B cell (primary cell): ENCODE results near the gene VSTM2B. TPM values are rescaled to one million over a fixed set of nuclear protein-coding genes. Genes with fewer than 3 reads are reported as not detected.

Source experiments
- ATAC-seq: fragments of 200-7000 bp; cut with Tn5 transposase; one replicate; pipeline ENCODE4 v1.10.0; 2021; ENCODE audit warnings: low read depth, mild to moderate bottlenecking, moderate number of reproducible peaks, moderate library complexity
- CTCF ChIA-PET: fragments of 350-600 bp; sonication (Branson Sonifier 250); formaldehyde crosslinking; loops from one replicate; lab custom pipeline; 2021; ENCODE audit warnings: antibody characterized with exemption, inconsistent platforms; lab: Charles Lee
- POLR2A ChIA-PET: fragments of 350-600 bp; sonication (Branson Sonifier 250); formaldehyde crosslinking; loops from one replicate; lab custom pipeline; 2021; ENCODE audit warnings: antibody characterized with exemption; lab: Charles Lee
- DNase-seq: peaks from one replicate; pipeline ENCODE4 v3.0.0; 2013
- H2AFZ ChIP-seq: 2 replicates; pipeline ENCODE4 v1.6.1; 2012; ENCODE audit warnings: mild to moderate bottlenecking, low read depth, low read length; ENCODE audit not compliant: insufficient read depth, poor library complexity, severe bottlenecking
- H3K27ac ChIP-seq, 2 donors: 1 replicate in 1 of 2; 2 replicates in 1 of 2; pipeline ENCODE4 v1.5.1; 2012 to 2013; ENCODE audit warnings: low read length in 2 of 2, mild to moderate bottlenecking in 2 of 2, moderate library complexity in 1 of 2
- H3K27me3 ChIP-seq, 4 experiments: fragments of 200-600 bp in 1 of 4; sonication (generic) in 1 of 4; replicated peaks in 1 of 4; 1 replicate in 2 of 4; 2 replicates in 2 of 4; pipeline versions ENCODE4 v1.6.1 to v1.7.0; 2013 to 2016; ENCODE audit warnings: low read length in 3 of 4, mild to moderate bottlenecking in 2 of 4, mixed read lengths in 1 of 4, moderate library complexity in 1 of 4; ENCODE audit not compliant: insufficient read depth in 4 of 4, control insufficient read depth in 3 of 4; ENCODE audit errors: control extremely low read depth in 1 of 4
- H3K36me3 ChIP-seq, 2 experiments: replicated peaks in 1 of 2; 1 replicate in 1 of 2; 2 replicates in 1 of 2; pipeline versions ENCODE4 v1.6.1 to v1.7.1; 2013; ENCODE audit warnings: low read length in 1 of 2; ENCODE audit not compliant: insufficient read depth in 2 of 2, control insufficient read depth in 1 of 2; ENCODE audit errors: control extremely low read depth in 1 of 2, extremely low read depth in 1 of 2
- H3K4me1 ChIP-seq, 2 donors: fragments of 200-600 bp in 1 of 2; sonication (generic) in 1 of 2; 1 replicate in 1 of 2; 2 replicates in 1 of 2; pipeline versions ENCODE4 v1.5.1 to v1.6.1; 2013 to 2017; ENCODE audit warnings: low read length in 2 of 2; ENCODE audit not compliant: control insufficient read depth in 2 of 2, insufficient read depth in 2 of 2
- H3K4me2 ChIP-seq: replicated peaks from 2 replicates; pipeline ENCODE3; 2012; ENCODE audit warnings: mild to moderate bottlenecking, low read depth, low read length; ENCODE audit not compliant: poor library complexity, severe bottlenecking
- H3K4me3 ChIP-seq, 5 experiments: fragments of 200-600 bp in 1 of 5; sonication (generic) in 1 of 5; 1 replicate in 3 of 5; 2 replicates in 2 of 5; pipeline versions ENCODE4 v1.5.1 to v1.7.0; 2011 to 2016; ENCODE audit warnings: low read length in 4 of 5, mild to moderate bottlenecking in 4 of 5, low read depth in 2 of 5, control low read depth in 1 of 5, moderate library complexity in 1 of 5; ENCODE audit not compliant: insufficient read depth in 1 of 5; ENCODE audit errors: control extremely low read depth in 1 of 5, extremely low read depth in 1 of 5
- H3K79me2 ChIP-seq: fragments of 200-600 bp; sonication (generic); one replicate; pipeline ENCODE4 v1.6.0; 2016; ENCODE audit warnings: low read length; ENCODE audit not compliant: control insufficient read depth, insufficient read depth
- H3K9ac ChIP-seq: fragments of 200-600 bp; sonication (generic); 2 replicates; pipeline ENCODE4 v1.6.1; 2017; ENCODE audit warnings: mild to moderate bottlenecking, low read length, moderate library complexity
- H3K9me3 ChIP-seq, 3 donors: one replicate each; pipeline versions ENCODE4 v1.6.1 to v1.7.1; 2013; ENCODE audit warnings: low read length in 2 of 3; ENCODE audit not compliant: control insufficient read depth in 2 of 3, insufficient read depth in 1 of 3; ENCODE audit errors: control extremely low read depth in 1 of 3
- H4K20me1 ChIP-seq: 2 replicates; pipeline ENCODE4 v1.6.0; 2012; ENCODE audit warnings: mild to moderate bottlenecking, low read length; ENCODE audit not compliant: insufficient read depth, control insufficient read depth, poor library complexity, severe bottlenecking
- H3K27ac Mint-ChIP-seq: one replicate; pipeline ENCODE4 v1.8.0; 2021; ENCODE audit warnings: mixed read lengths
- H3K27me3 Mint-ChIP-seq: one replicate; pipeline ENCODE4 v1.8.0; 2021; ENCODE audit warnings: mixed read lengths
- H3K4me1 Mint-ChIP-seq: one replicate; pipeline ENCODE4 v1.8.0; 2021; ENCODE audit warnings: mixed read lengths
- H3K4me3 Mint-ChIP-seq: one replicate; pipeline ENCODE4 v1.8.0; 2021; ENCODE audit warnings: mixed read lengths
- H3K9me3 Mint-ChIP-seq: one replicate; pipeline ENCODE4 v1.8.0; 2022; ENCODE audit warnings: mixed read lengths; ENCODE audit not compliant: insufficient read depth
- EZH2 ChIP-seq: IDR thresholded peaks from 2 replicates; pipeline ENCODE4 v1.6.1; 2012; ENCODE audit warnings: borderline replicate concordance, low read depth, mild to moderate bottlenecking, moderate library complexity, low read length; ENCODE audit not compliant: insufficient read depth, poor library complexity, severe bottlenecking
- WGBS: methylation state at CpG from one replicate; pipeline ENCODE4 v1.1.5; 2013; ENCODE audit warnings: missing lambda C conversion rate; ENCODE audit not compliant: insufficient coverage; 5-methylcytosine and 5-hydroxymethylcytosine counted together
- intact Hi-C: fragments of 100-400 bp; cut with micrococcal nuclease; formaldehyde crosslinking; loops from one replicate; pipeline ENCODE4 v1.10.0; 2022
- polyA plus RNA-seq: library from polyadenylated mRNA; depleted of rRNA; stranded (reverse); fragments of >200 nt; gene quantifications from 2 replicates; pipeline ENCODE4 v1.2.3, GENCODE V29; 2012
- total RNA-seq, 2 donors: library from RNA; stranded (reverse); fragments of 120-200 nt in 1 of 2; gene quantifications; 1 replicate in 1 of 2; 2 replicates in 1 of 2; pipeline versions ENCODE4 v1.2.3 to v1.2.4, GENCODE V29; 2013 to 2022
- TF ChIP-seq, protein P1 (sequence below): fragments of 200-600 bp; IDR thresholded peaks from one replicate; pipeline ENCODE4 v1.8.0; 2022; ENCODE audit warnings: antibody characterized with exemption, mild to moderate bottlenecking

Gene VSTM2B
- total and polyA plus RNA-seq, 2 donors (not counting 1 experiment from before 2014, with no cell fraction given), result not detected

DNA sequence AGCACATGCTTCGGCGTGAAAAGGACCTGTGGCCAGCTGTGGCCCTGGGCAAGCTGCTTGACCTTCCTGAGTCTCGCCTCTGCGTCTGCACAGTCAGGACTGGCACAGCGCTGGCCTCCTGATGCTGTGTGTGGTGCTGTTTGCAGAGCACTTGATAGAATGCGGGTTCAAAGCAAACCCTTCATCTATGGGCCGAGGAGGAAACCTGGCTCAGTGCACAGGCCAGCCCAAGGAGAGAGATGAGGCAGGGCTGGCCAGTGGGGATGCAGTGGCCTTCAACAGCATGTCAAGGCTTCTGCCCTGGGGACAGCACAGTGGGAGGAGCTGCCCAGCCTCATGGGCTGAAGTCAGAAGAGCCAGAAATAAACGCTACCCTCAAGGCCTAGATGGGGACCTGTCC is 21.3 kb upstream of the VSTM2B start:
- Histone ChIP-seq H3K4me3 (no peak overlapping the region), H4K20me1 (no peaks in the 10 kb centered on the region), H3K4me1 (no peaks in the 10 kb centered on the region), H3K9me3 (peaks cover 0 to 23% (median 0%) of the 10 kb centered on the region in 3 donors), H2AFZ (no peak overlapping the region), H3K4me2 (no peak overlapping the region), H3K79me2 (no peaks in the 10 kb centered on the region), H3K27me3 (peaks cover 0 to 3% (median 0%) of the 10 kb centered on the region in 4 experiments), H3K27ac (no peak overlapping the region), H3K9ac (no peak overlapping the region), H3K36me3 (no peaks in the 10 kb centered on the region)
- intact Hi-C loops, result no loop called here
- Mint-ChIP-seq H3K4me1 (no peaks in the 10 kb centered on the region), H3K27ac (no peak overlapping the region), H3K9me3 (no peaks in the 10 kb centered on the region), H3K4me3 (no peak overlapping the region), H3K27me3 (peaks cover 7% of the 10 kb centered on the region)
- CTCF ChIA-PET, result no interaction called here
- DNase-seq, result no peak
- 86% methylated on average over 8 of the region's 8 CpGs for WGBS
- ATAC-seq, result no peak
- TF ChIP-seq, protein P1, sequence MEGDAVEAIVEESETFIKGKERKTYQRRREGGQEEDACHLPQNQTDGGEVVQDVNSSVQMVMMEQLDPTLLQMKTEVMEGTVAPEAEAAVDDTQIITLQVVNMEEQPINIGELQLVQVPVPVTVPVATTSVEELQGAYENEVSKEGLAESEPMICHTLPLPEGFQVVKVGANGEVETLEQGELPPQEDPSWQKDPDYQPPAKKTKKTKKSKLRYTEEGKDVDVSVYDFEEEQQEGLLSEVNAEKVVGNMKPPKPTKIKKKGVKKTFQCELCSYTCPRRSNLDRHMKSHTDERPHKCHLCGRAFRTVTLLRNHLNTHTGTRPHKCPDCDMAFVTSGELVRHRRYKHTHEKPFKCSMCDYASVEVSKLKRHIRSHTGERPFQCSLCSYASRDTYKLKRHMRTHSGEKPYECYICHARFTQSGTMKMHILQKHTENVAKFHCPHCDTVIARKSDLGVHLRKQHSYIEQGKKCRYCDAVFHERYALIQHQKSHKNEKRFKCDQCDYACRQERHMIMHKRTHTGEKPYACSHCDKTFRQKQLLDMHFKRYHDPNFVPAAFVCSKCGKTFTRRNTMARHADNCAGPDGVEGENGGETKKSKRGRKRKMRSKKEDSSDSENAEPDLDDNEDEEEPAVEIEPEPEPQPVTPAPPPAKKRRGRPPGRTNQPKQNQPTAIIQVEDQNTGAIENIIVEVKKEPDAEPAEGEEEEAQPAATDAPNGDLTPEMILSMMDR, result no peak
- no peak for TF ChIP-seq EZH2
- POLR2A ChIA-PET, result no interaction called here

DNA sequence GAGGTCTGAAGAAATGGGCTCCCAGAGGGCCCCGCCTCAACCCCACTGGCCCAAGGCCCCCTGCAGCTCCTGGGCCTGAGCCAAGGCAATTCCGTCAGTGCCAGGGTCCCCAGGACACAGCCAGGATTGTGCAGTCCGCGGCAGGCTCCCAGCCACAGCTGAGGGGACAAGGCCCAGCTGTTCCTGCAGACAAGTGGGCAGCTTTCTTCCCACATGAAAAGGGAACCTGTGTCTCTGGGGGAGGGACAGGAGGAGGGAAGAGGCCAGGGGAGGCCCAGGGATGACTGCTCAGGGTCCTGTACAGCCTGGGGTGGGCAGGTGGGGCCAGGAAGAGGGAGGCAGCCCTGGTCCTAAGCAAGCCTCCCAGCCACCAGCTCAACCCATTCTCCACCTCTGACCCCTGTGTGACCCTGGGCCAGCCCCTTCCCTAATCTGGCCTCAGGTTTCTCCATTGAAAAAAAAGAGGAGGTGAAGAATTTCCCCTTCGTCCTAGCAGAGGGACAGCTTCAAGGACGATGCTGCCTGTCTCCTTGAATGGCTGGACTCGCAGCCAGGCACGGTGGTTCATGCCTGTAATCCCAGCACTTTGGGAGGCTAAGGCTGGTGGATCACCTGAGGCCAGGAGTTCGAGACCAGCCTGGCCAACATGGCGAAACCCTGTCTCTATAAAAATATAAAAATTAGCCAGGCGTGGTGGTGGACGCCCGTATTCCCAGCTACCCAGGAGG is 20.5 kb upstream of the VSTM2B start:
- CTCF ChIA-PET, result no interaction called here
- DNase-seq, result no peak
- Mint-ChIP-seq H3K27me3 (peaks cover 7% of the 10 kb centered on the region), H3K27ac (no peak overlapping the region), H3K9me3 (no peaks in the 10 kb centered on the region), H3K4me3 (no peak overlapping the region), H3K4me1 (no peaks in the 10 kb centered on the region)
- intact Hi-C loops, result no loop called here
- no peaks in the 10 kb centered on the region for H3K4me1 ChIP-seq
- no peak overlapping the region for H3K4me3 ChIP-seq
- no peak for ATAC-seq
- no peak overlapping the region for H3K9ac ChIP-seq
- H4K20me1 ChIP-seq, result no peaks in the 10 kb centered on the region
- H3K4me2 ChIP-seq, result no peak overlapping the region
- H3K9me3 ChIP-seq, result peaks cover 0 to 23% (median 0%) of the 10 kb centered on the region in 3 donors
- H3K79me2 ChIP-seq, result no peaks in the 10 kb centered on the region
- no peak overlapping the region for H2AFZ ChIP-seq
- WGBS, result 85% methylated on average over 6 of the region's 13 CpGs
- peaks cover 0 to 4% (median 0%) of the 10 kb centered on the region in 4 experiments for H3K27me3 ChIP-seq
- POLR2A ChIA-PET, result no interaction called here
- no peaks in the 10 kb centered on the region for H3K36me3 ChIP-seq
- no peak for TF ChIP-seq EZH2
- TF ChIP-seq, protein P1, result no peak
- H3K27ac ChIP-seq, result no peak overlapping the region
